Large intestine (tissue), 3 donors: ENCODE data around the gene HRG. TPM values are rescaled to one million over a fixed set of nuclear protein-coding genes. Genes with fewer than 3 reads are reported as not detected.
"Not testable (repeated sequence)": the region's sequence is repeated elsewhere in the genome, so short reads cannot be mapped to it uniquely, and the experiment has no call there.

ENCODE experiments used
- DNase-seq, 2 donors: peaks; one replicate each; pipeline versions ENCODE4 v3.0.0 to v3.0.0-alpha.2; 2013
- H3K27ac ChIP-seq: one replicate; pipeline ENCODE4 v1.5.1; 2013; ENCODE audit warnings: low read length
- H3K27me3 ChIP-seq: 2 replicates; pipeline ENCODE4 v1.6.1; 2013; ENCODE audit warnings: low read length; ENCODE audit not compliant: control insufficient read depth, insufficient read depth
- H3K36me3 ChIP-seq: 2 replicates; pipeline ENCODE4 v1.6.1; 2013; ENCODE audit warnings: low read length; ENCODE audit not compliant: control insufficient read depth, insufficient read depth
- H3K4me1 ChIP-seq: one replicate; pipeline ENCODE4 v1.6.1; 2013; ENCODE audit warnings: low read length; ENCODE audit not compliant: control insufficient read depth, insufficient read depth
- H3K4me3 ChIP-seq: one replicate; pipeline ENCODE4 v1.5.1; 2013; ENCODE audit warnings: low read length
- H3K9me3 ChIP-seq: one replicate; pipeline ENCODE4 v1.6.1; 2013; ENCODE audit warnings: mild to moderate bottlenecking, low read depth, low read length, moderate library complexity; ENCODE audit not compliant: control insufficient read depth
- WGBS: methylation state at CpG from one replicate; pipeline ENCODE4 v1.1.5; 2013; ENCODE audit warnings: low lambda C conversion rate; ENCODE audit not compliant: insufficient coverage; 5-methylcytosine and 5-hydroxymethylcytosine counted together
- polyA plus RNA-seq: library from polyadenylated mRNA; unstranded; fragments of 120-200 nt; gene quantifications from one replicate; pipeline ENCODE4 v1.2.1, GENCODE V29; 2013

Gene HRG
- polyA plus RNA-seq, 1 donor: 0.04 TPM

GRCh38 chr3:186679151-186679550, 13.3 kb downstream of the HRG start:
- H3K4me3 ChIP-seq: no peak overlapping the region
- no peaks in the 10 kb centered on the region for H3K9me3 ChIP-seq
- peaks cover 19% of the 10 kb centered on the region for H3K4me1 ChIP-seq
- peak overlapping the region; percentile 25 for H3K27ac ChIP-seq
- no CpG with 5 or more reads among the region's 1 CpG for WGBS
- H3K27me3 ChIP-seq: peaks cover 2% of the 10 kb centered on the region
- peak; percentile 12 to 23 for DNase-seq
- no peaks in the 10 kb centered on the region for H3K36me3 ChIP-seq

GRCh38 chr3:186680869-186681268, 15.1 kb downstream of the HRG start:
- WGBS: no CpG with 5 or more reads among the region's 1 CpG

DNA sequence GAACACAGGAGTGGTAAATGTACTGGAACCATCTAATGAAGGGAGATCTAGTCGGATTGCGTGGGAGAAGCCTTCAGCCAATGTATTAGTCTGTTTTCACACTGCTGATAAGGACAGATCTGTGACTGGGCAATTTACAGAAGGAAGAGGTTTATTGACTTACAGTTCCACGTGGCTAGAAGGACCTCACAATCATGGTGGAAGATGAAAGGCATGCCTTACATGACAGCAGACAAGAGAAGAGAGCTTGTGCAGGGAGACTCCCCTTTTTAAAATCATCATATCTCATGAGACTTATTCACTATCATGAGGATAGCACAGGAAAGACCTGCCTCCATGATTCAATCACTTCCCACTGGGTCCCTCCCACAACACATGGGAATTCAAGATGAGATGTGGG, 17.0 kb downstream of the HRG start:
- no CpG with 5 or more reads among the region's 3 CpGs for WGBS
- Histone ChIP-seq H3K36me3 (no peaks in the 10 kb centered on the region), H3K4me3 (no peak overlapping the region), H3K27ac (peak overlapping the region; percentile 71), H3K9me3 (peaks cover 4% of the 10 kb centered on the region), H3K4me1 (peaks cover 19% of the 10 kb centered on the region), H3K27me3 (no peaks in the 10 kb centered on the region)
- DNase-seq: peak; percentile 23 to 56

More at GRCh38 chr3:186680869-186681268, 15.1 kb downstream of the HRG start:
- Histone ChIP-seq H3K4me1 (peaks cover 19% of the 10 kb centered on the region), H3K27me3 (no peaks in the 10 kb centered on the region), H3K27ac (no peak overlapping the region), H3K4me3 (no peak overlapping the region), H3K36me3 (no peaks in the 10 kb centered on the region), H3K9me3 (peaks cover 4% of the 10 kb centered on the region)
- no peak for DNase-seq

- no peak for DNase-seq
- H3K27me3 ChIP-seq: no peaks in the 10 kb centered on the region
- peaks cover 19% of the 10 kb centered on the region for H3K4me1 ChIP-seq
- H3K9me3 ChIP-seq: peaks cover 4% of the 10 kb centered on the region
- no peaks in the 10 kb centered on the region for H3K36me3 ChIP-seq
- 100% methylated on average over 1 of the region's 3 CpGs for WGBS
- no peak overlapping the region for H3K4me3 ChIP-seq
- H3K27ac ChIP-seq: no peak overlapping the region
Observed at GRCh38 chr3:186683979-186684378, 18.2 kb downstream of the HRG start.

DNA sequence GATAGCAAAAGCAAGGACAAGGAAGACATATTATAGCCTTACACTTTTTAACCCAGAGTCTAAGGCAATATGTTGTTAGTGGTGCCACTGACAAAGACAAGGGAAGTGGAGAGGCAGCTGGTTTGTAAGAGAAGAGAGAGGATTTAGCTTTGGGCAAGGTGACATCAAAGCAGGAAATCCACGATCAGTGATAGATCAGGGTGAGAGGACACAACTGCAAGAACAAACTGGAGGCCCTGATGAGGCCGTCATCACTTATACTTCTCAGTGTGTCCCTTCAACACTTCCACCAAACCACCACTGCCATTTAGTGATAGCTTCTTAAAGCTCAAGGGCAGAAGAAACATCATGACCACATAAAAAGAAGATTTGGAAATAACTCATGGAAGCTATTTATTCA, 20.7 kb downstream of the HRG start:
- H3K36me3 ChIP-seq, DNase-seq, H3K27ac ChIP-seq, H3K4me3 ChIP-seq, H3K27me3 ChIP-seq, H3K9me3 ChIP-seq: not testable (repeated sequence)
- WGBS: no CpG with 5 or more reads among the region's 2 CpGs
- H3K4me1 ChIP-seq: peaks cover 19% of the 10 kb centered on the region

GRCh38 chr3:186687120-186687651, 21.4 kb downstream of the HRG start:
- Histone ChIP-seq H3K27me3 (no peaks in the 10 kb centered on the region), H3K9me3 (peaks cover 4% of the 10 kb centered on the region), H3K4me1 (peaks cover 16% of the 10 kb centered on the region), H3K4me3 (no peak overlapping the region), H3K36me3 (no peaks in the 10 kb centered on the region), H3K27ac (no peak overlapping the region)
- 60% methylated on average over 2 of the region's 12 CpGs for WGBS
- peak in 1 of 2 donors; percentile 7 for DNase-seq

DNA sequence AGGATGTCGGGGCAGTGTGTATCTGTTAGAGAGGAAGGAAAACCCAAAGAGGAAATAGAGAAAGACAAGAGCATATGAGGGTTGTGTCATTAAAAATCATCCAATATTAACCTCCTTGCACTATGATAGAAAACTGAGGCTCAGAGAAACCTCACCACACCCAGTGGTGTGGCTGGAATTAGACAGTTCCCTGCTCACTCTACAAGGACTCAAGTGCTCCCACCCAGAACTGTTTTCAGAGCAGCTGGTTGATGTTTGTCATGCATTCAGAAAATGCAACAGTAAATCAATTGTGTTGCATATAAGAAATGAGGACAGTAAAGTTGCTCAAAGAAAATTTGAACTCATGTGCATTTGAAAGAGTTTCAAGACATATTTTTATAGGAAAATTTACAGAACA, 24.5 kb downstream of the HRG start:
- not testable (repeated sequence) for DNase-seq, H3K27me3 ChIP-seq, H3K9me3 ChIP-seq, H3K36me3 ChIP-seq, H3K4me3 ChIP-seq, H3K27ac ChIP-seq
- peaks cover 16% of the 10 kb centered on the region for H3K4me1 ChIP-seq
- no CpG with 5 or more reads among the region's 1 CpG for WGBS

DNA sequence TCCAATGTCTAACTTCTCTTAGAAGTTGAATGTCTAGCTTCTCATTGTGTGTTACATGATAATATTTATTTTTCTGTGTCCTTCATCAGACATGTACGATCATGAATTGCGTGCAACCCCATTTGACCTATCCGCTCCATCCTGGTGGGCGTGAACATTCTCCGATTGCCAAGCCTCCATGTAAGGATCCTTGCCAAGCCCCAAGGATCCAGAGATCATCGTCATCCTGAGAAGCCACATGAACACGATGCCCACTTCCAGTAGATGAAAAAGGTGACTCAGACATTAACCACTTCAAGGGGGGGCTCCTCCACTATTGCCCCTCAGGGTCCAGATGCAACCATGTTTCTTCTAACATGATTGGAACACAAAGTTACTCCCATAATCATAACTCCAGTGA, 25.9 kb downstream of the HRG start:
- no peak for DNase-seq
- 100% methylated on average over 1 of the region's 7 CpGs for WGBS
- Histone ChIP-seq H3K36me3 (no peaks in the 10 kb centered on the region), H3K27me3 (no peaks in the 10 kb centered on the region), H3K4me1 (peaks cover 16% of the 10 kb centered on the region), H3K9me3 (no peaks in the 10 kb centered on the region), H3K27ac (no peak overlapping the region), H3K4me3 (no peak overlapping the region)

DNA sequence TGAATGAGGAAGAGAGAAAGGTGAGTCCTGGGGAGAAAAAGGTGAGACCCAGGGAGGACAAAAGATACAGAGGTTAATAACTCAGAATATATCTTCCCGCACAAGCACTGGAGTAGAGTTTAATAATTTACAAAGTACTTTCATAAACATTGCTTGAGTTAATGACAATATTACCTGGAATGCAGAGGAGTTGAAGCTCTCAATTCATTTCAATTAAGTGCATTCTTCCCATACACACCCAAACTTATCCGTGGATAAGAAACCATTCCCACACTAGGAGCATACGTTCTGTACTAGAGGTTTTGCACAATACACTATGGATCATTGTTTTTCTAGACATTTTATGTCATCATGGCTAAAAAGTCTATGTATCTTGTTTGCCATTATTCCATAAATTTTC, 28.0 kb downstream of the HRG start:
- H3K36me3 ChIP-seq: no peaks in the 10 kb centered on the region
- peak overlapping the region; percentile 22 for H3K27ac ChIP-seq
- DNase-seq: peak in 1 of 2 donors; percentile 35
- H3K4me3 ChIP-seq: no peak overlapping the region
- no CpG with 5 or more reads among the region's 3 CpGs for WGBS
- H3K27me3 ChIP-seq: no peaks in the 10 kb centered on the region
- no peaks in the 10 kb centered on the region for H3K9me3 ChIP-seq
- H3K4me1 ChIP-seq: peaks cover 16% of the 10 kb centered on the region

DNA sequence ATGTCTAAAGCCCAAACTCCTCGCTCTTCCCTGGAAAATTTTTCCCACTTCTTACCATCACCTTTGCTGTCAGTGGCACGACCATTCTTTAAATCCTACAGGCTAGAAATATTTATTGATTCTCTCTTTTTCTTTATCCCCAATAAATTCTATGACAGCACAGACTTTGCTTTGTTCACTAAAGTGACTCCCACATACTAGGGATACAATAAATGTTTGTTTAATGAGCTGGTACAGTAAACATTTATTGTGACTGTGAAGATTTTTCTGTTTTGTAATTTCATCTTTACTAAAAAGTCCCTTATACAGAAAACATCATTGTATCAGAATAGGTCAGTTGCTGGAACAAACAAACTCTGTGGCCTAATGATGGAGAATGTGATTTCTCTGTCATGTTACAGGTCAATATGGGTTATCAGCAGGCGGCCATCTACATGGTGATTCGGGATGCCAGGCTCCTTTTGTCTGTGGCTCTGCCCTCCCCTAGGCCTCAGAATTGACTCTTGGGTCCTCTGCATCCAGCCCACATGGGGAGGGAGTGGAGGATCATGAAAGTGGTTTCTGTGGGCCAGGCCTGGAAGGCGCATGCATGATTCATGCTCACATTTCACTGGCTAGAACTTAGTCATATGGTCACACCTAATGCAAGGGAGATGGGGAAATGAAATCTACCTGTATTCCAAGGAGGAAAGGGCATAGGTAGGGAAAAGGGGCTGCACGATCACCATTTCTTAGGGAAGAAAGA, 28.6 kb downstream of the HRG start:
- WGBS: 57% methylated on average over 2 of the region's 6 CpGs
- H3K27ac ChIP-seq: peak overlapping the region; percentile 22
- H3K9me3 ChIP-seq: no peaks in the 10 kb centered on the region
- H3K4me3 ChIP-seq: no peak overlapping the region
- DNase-seq: no peak
- peaks cover 16% of the 10 kb centered on the region for H3K4me1 ChIP-seq
- H3K27me3 ChIP-seq: no peaks in the 10 kb centered on the region
- H3K36me3 ChIP-seq: no peaks in the 10 kb centered on the region

DNA sequence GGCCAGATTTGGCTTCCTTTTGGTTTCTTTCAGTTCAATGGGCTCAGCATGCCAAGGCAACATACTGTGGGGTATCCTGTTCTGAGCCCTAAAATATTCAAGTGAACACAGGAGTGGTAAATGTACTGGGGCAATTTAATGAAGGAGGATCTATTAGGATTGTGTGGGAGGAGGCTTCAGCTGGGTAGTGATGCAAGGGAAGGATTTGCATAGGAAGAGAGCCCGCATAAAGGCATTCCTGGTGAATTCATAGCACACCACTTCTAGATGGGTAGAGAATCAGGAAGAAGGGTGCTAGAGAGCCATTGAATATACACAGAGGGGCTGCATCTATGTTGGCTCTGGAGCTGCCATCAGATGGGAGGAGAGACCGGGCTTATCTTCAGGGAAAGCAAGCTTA, 30.7 kb downstream of the HRG start:
- DNase-seq: no peak
- no peaks in the 10 kb centered on the region for H3K9me3 ChIP-seq
- WGBS: no CpG with 5 or more reads among the region's 2 CpGs
- H3K4me1 ChIP-seq: peaks cover 16% of the 10 kb centered on the region
- no peak overlapping the region for H3K4me3 ChIP-seq
- H3K27me3 ChIP-seq: no peaks in the 10 kb centered on the region
- H3K36me3 ChIP-seq: no peaks in the 10 kb centered on the region
- H3K27ac ChIP-seq: no peak overlapping the region
